ENCODE measurements around the gene GRK2. TPM values are rescaled to one million over a fixed set of nuclear protein-coding genes. Genes with fewer than 3 reads are reported as not detected.

GRK2 gene
- total RNA-seq, 1 experiment from 2014 or later: 56.3 TPM

DNA sequence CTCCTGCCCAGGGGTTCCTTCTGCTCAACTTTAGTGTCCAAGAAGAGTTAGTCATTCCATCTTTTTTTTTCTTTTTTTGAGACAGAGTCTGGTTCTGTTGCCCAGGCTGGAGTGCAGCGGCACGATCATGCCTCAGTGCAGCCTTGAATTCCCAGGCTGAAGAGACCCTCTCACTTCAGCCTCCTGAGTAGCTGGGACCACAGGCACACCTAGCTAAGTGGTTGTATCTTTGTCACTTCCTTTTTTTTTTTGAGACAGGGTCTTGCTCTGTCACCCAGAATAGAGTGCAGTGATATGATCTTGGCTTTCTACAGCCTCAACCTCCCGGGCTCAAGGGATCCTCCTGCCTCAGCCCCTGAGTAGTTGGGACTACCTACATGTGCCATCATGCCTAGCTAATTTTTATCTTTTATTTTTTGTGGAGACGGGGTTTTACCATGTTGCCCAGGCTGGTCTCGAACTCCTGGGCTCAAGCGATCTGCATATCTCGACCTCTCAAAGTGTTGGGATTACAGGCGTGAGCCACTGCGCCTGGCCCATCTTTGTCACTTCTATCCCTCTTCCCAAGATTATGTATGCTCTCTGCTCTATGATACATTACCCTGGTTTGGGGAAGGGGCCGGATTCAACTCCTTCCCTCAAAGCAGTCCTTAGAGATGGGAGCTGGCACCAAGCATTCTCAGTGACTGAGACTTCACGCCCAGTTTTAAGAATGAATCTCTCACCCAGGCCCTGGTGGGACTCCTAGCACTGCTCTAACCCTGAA is 47.0 kb downstream of the GRK2 start:
- H3K4me3 Mint-ChIP-seq: peak overlapping the region in 1 of 2 experiments; percentile 5; a peak in 2 of 5 replicates
- Histone ChIP-seq H3K4me2 (ENCODE audit: insufficient read depth, insufficient read length, low read length) (no peak overlapping the region), H3K27me3 (ENCODE audit: insufficient read depth, low read length) (peaks cover 3% of the 10 kb centered on the region; the same call in 1 of the 2 replicates), H4K5ac (ENCODE audit: insufficient read length, low read depth, low read length) (no peak overlapping the region), H2BK20ac (ENCODE audit: low read depth, low read length, poor library complexity, severe bottlenecking) (no peak overlapping the region), H3T11ph (ENCODE audit: low read length) (no peak overlapping the region), H3K9me3 (ENCODE audit: control insufficient read depth, low read depth, low read length) (no peaks in the 10 kb centered on the region), H3K9ac (ENCODE audit: extremely low read depth, insufficient read length, low read length) (no peak overlapping the region), H4K91ac (ENCODE audit: insufficient read length, low read depth, low read length) (no peak overlapping the region), H3K27ac (ENCODE audit: insufficient read length, low read depth, low read length) (no peak overlapping the region), H4K20me1 (ENCODE audit: control insufficient read depth, insufficient read depth, insufficient read length) (no peaks in the 10 kb centered on the region), H2BK120ac (ENCODE audit: low read depth, low read length, poor library complexity, severe bottlenecking) (no peak overlapping the region), H2BK5ac (ENCODE audit: insufficient read length, low read length) (no peak overlapping the region), H3K79me1 (ENCODE audit: insufficient read depth, low read depth, low read length, poor library complexity, severe bottlenecking) (no peaks in the 10 kb centered on the region), H3K18ac (ENCODE audit: insufficient read length, low read depth, low read length) (no peak overlapping the region), H3K23ac (ENCODE audit: insufficient read length, low read depth, low read length) (no peak overlapping the region), H3K14ac (ENCODE audit: insufficient read depth, low read length) (no peak overlapping the region), H3K23me2 (ENCODE audit: insufficient read length, low read depth, low read length, poor library complexity, severe bottlenecking) (peaks cover 13% of the 10 kb centered on the region), H3K79me2 (ENCODE audit: insufficient read depth, low read length) (no peaks in the 10 kb centered on the region), H3K4me1 (ENCODE audit: insufficient read depth, low read length) (no peaks in the 10 kb centered on the region), H2AFZ (ENCODE audit: low read length) (no peak overlapping the region), H2BK15ac (ENCODE audit: low read depth, low read length) (no peak overlapping the region), H2BK12ac (ENCODE audit: insufficient read length, low read depth, low read length) (no peak overlapping the region), H3K4ac (ENCODE audit: low read depth, low read length) (no peak overlapping the region), H4K8ac (replicated peaks; ENCODE audit: insufficient read length, low read depth, low read length) (no peak overlapping the region), H3K56ac (ENCODE audit: insufficient read length, low read depth, low read length) (no peak overlapping the region), H2AK5ac (ENCODE audit: insufficient read length, low read length) (no peak overlapping the region)
- H3K27ac Mint-ChIP-seq: no peak overlapping the region
- no CpG with 5 or more reads among the region's 11 CpGs for WGBS (ENCODE audit: extremely low coverage, insufficient read length, low lambda C conversion rate)
- TF ChIP-seq, protein P1, sequence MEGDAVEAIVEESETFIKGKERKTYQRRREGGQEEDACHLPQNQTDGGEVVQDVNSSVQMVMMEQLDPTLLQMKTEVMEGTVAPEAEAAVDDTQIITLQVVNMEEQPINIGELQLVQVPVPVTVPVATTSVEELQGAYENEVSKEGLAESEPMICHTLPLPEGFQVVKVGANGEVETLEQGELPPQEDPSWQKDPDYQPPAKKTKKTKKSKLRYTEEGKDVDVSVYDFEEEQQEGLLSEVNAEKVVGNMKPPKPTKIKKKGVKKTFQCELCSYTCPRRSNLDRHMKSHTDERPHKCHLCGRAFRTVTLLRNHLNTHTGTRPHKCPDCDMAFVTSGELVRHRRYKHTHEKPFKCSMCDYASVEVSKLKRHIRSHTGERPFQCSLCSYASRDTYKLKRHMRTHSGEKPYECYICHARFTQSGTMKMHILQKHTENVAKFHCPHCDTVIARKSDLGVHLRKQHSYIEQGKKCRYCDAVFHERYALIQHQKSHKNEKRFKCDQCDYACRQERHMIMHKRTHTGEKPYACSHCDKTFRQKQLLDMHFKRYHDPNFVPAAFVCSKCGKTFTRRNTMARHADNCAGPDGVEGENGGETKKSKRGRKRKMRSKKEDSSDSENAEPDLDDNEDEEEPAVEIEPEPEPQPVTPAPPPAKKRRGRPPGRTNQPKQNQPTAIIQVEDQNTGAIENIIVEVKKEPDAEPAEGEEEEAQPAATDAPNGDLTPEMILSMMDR (conservative IDR thresholded peaks at IDR 0.05): no peak
- peaks cover 18% of the 10 kb centered on the region for H3K27me3 Mint-ChIP-seq (ENCODE audit: low read depth)
- no peaks in the 10 kb centered on the region; a peak in 1 of 5 replicates for H3K9me3 Mint-ChIP-seq
- H3K4me1 Mint-ChIP-seq: peaks cover under 1% of the 10 kb centered on the region in 2 experiments; a peak in 3 of 4 replicates
- peaks cover 0 to 15% (median 8%) of the 10 kb centered on the region in 3 experiments; a peak in 5 of 7 replicates for H3K36me3 Mint-ChIP-seq (ENCODE audit: insufficient read depth in 1 of 3, low read depth in 3 of 3)
- DNase-seq: no peak

Data from H9 (cell line).